Activated CD4-positive, alpha-beta T cell treated with anti-CD3 and anti-CD28 coated beads, Interleukin-2, amount 50 U/mL, for 48 hours (primary cell): Measurements from ENCODE around the gene PLSCR3.

Source experiments
- DNase-seq, 2 experiments: peaks; one replicate each; pipeline ENCODE4 v3.0.0-alpha.2; 2020

The PLSCR3 gene

GRCh38 chr17:7426203-7426863 is 32.0 kb upstream of the PLSCR3 start:
- no peak for DNase-seq

GRCh38 chr17:7425756-7426155 is 31.4 kb upstream of the PLSCR3 start:
- no peak for DNase-seq

GRCh38 chr17:7425316-7425715 is 31.0 kb upstream of the PLSCR3 start, which contains the start of gene SPEM2:
Gene SPEM2 (plus strand): TSS chr17:7425616. CDS start chr17:7425689, 73 bp downstream.
- no peak for DNase-seq

- no peak for DNase-seq
These were observed 29.4 kb upstream of the PLSCR3 start for GRCh38 chr17:7423679-7424078.

- no peak for DNase-seq
These were observed 26.9 kb upstream of the PLSCR3 start for GRCh38 chr17:7421186-7421585.

GRCh38 chr17:7419819-7420610 is 25.7 kb upstream of the PLSCR3 start, which contains the start of gene SPEM1:
Gene SPEM1 (plus strand): TSS chr17:7420324. CDS start chr17:7420385, 61 bp downstream.
- DNase-seq: no peak

- no peak for DNase-seq
These were observed 24.3 kb upstream of the PLSCR3 start for GRCh38 chr17:7418472-7419152.

- no peak for DNase-seq
These were observed 22.8 kb upstream of the PLSCR3 start for GRCh38 chr17:7417056-7417655.

- no peak for DNase-seq
These were observed 22.0 kb upstream of the PLSCR3 start for GRCh38 chr17:7416323-7416722.

- DNase-seq: no peak
These were observed 21.5 kb upstream of the PLSCR3 start for GRCh38 chr17:7415784-7416183.

- no peak for DNase-seq
These were observed 20.5 kb upstream of the PLSCR3 start for GRCh38 chr17:7414837-7415236.

GRCh38 chr17:7413346-7413985 is 19.1 kb upstream of the PLSCR3 start:
- no peak for DNase-seq

- no peak for DNase-seq
These were observed 17.1 kb upstream of the PLSCR3 start for GRCh38 chr17:7411427-7411750.

- DNase-seq: no peak
These were observed 16.5 kb upstream of the PLSCR3 start for GRCh38 chr17:7410634-7411426.

GRCh38 chr17:7409716-7410115 is 15.4 kb upstream of the PLSCR3 start:
- DNase-seq: no peak

GRCh38 chr17:7408863-7409262 is 14.5 kb upstream of the PLSCR3 start:
- DNase-seq: no peak

GRCh38 chr17:7408252-7408727 is 14.0 kb upstream of the PLSCR3 start:
- peak; percentile 21 to 25 for DNase-seq

- DNase-seq: no peak
These were observed 13.3 kb upstream of the PLSCR3 start, which contains the start of gene NLGN2 for GRCh38 chr17:7407485-7408251. Gene NLGN2 (plus strand): TSS chr17:7407845. CDS start chr17:7408256, 411 bp downstream.

GRCh38 chr17:7407082-7407481 is 12.8 kb upstream of the PLSCR3 start:
- no peak for DNase-seq

- no peak for DNase-seq
These were observed 12.0 kb upstream of the PLSCR3 start for GRCh38 chr17:7406235-7406825.
